ENCODE data around the gene GLTP. TPM values are rescaled to one million over a fixed set of nuclear protein-coding genes. Genes with fewer than 3 reads are reported as not detected.
"Not testable (repeated sequence)": the region's sequence is repeated elsewhere in the genome, so short reads cannot be mapped to it uniquely, and the experiment has no call there.

The GLTP gene
- total RNA-seq, 1 experiment from 2014 or later, result 31.3 TPM

DNA sequence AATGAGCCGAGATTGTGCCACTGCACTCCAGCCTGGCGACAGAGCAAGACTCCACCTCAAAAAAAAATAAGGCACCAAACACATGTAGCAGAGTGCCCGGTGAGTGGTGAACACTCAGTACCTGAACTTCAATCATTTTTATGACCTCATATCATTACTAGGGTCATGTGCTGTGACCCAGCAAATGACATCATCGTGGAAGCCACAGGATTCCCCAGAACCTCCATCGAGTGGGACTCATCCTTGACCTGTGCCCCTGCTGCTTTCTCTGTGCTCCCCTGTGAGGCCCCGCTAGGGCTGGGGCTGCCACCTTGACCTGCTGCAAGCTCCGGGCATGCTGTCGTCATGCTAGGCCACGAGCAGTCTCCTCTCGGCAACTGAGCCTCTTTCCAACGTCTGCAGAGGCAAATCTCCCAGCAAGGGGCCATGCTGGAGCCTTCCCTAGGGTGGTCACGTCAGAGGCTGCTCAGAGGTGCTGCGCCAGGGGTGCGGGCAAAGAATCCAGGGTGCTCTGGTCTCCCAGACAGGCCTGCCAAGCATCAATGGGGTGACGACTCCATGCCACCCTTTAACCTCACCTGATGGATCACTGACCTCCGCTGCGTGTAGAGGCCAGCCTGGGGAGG, 18.5 kb downstream of the GLTP start:
- in situ Hi-C loops (cut with HindIII; ENCODE audit: low pct_unique_long_range_greater_than_20kb, low sequenced_read_pairs), result no loop called here
- DNase-seq (ENCODE audit: low read depth, low spot score), result no peak

DNA sequence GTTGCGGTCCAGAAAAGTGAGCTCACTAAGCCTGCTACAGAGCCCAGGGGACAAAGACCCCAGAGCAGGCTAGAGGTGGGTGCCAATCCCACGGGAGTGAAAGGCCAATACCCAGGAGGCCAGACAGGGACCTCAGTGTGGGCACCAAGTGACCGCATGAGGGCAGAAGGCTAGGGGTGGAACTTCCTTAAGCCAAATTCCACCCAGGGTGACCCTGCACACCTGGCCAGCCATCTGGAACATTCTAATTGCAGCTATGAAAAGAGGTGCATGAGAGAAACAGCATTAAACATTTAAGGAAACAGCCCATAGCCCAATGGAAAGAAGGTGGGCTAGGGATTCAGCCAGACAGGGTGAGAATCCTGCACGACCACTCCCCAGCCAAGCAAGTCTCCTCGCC, 19.4 kb downstream of the GLTP start:
- DNase-seq (ENCODE audit: low read depth, low spot score), result no peak
- in situ Hi-C loops (cut with HindIII; ENCODE audit: low pct_unique_long_range_greater_than_20kb, low sequenced_read_pairs), result no loop called here

DNA sequence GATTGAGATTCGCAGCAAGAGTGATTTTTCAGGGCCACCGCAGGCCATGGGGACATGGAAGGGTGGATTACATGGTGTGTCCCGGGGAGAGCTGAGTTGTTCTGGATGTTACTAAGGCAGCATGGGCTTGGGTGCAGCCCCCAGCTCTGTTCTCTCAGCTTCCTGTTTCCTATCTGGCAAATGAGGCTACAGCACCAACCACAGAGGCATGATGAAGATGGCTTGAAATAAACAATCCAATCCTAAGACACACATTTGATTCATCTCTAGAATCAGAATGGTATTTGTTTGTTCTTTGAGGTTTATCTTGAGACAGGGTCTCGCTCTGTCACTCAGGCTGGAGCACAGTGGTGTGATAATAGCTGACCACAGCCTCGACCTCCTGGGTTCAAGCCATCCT, 21.6 kb downstream of the GLTP start:
- in situ Hi-C loops (cut with HindIII; ENCODE audit: low pct_unique_long_range_greater_than_20kb, low sequenced_read_pairs), result no loop called here
- no peak for DNase-seq (ENCODE audit: low read depth, low spot score)

DNA sequence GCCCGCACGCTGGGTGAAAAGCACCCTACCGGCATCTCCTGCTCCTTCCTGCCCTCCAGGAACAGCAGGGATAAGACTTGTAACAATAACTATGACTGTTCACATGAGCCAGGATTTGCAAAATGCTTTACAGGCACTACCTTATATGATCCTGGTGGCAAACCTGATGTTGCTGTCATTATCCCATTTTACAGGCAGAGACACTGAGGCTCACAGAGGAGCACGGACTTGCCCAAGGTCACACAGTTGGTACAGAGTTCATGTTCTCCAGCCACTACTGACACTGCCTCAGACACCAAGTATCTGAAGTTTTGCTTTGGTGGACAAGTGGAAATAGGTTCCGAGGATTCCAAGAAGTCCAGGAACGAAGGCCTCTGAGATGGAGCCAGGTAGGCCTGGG, 22.6 kb downstream of the GLTP start:
- in situ Hi-C loops (cut with HindIII; ENCODE audit: low pct_unique_long_range_greater_than_20kb, low sequenced_read_pairs), result no loop called here
- no peak for DNase-seq (ENCODE audit: low read depth, low spot score)

DNA sequence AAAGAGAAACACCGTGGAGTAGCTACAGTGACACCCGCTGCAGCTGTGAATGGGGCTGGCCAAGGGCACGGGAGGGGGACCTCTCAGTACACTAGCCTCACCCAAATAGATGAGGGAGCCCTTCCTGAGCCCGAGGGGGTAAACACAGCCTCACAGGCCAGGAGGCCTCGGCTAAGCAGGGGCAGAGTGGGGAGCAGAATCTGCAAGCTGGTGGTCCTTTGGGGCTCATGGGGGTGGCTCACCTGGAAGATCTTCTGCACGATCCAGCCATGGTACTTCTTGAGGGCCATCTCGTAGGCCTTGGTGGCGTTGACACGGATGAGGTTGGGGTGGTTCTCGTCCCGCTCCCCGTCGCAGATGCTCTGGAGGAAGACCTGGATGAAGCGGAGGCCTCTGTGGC, 25.0 kb downstream of the GLTP start:
- no peak for DNase-seq (ENCODE audit: low read depth, low spot score)
- in situ Hi-C loops (cut with HindIII; ENCODE audit: low pct_unique_long_range_greater_than_20kb, low sequenced_read_pairs), result no loop called here

DNA sequence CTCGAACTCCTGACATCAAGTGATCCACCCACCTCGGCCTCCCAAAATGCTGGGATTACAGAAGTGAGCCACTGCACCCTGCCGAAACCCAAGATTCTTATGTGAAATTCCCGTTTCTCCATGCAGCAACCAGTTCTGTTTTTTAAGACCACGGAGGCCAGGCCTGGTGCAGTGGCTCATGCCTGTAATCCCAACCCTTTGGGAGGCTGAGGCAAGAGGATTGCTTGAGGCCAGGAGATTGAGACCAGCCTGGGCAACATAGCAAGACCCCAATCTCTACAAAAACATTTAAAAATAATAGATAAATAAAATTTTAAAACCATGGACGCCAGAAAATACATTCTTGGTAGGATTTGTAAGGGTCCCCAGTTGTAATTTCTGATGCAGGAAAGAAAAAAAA, 29.8 kb downstream of the GLTP start:
- in situ Hi-C loops (cut with HindIII; ENCODE audit: low pct_unique_long_range_greater_than_20kb, low sequenced_read_pairs); DNase-seq (ENCODE audit: low read depth, low spot score): not testable (repeated sequence)

DNA sequence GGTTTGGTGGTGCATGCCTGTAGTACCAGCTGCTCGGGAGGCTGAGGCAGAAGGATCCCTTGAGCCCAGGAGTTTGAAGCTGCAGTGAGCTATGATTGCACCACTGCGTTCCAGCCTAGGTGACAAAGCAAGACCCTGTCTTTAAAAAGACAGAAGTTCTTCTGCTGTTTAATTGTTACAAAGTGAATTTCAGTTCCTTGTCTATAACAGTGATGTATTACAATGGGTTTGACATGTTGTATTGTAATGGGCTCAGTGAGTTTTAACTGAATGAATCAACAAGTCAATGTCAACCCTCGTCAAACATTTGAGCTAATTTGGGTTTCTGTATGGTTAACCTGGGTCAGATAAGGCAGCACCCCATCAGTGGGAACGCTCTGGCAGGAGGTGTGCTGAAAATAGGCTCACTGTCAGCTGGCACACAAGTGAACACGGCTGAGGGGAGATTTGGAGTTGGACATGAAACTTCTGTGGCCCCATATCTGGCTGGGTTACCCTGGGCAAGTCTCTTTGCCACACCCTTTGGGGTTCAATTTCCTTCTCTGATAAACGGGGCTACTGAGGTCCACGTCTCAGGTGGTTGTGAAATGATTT, 33.1 kb downstream of the GLTP start:
- no peak for DNase-seq (ENCODE audit: low read depth, low spot score)
- in situ Hi-C loops (cut with HindIII; ENCODE audit: low pct_unique_long_range_greater_than_20kb, low sequenced_read_pairs), result no loop called here

DNA sequence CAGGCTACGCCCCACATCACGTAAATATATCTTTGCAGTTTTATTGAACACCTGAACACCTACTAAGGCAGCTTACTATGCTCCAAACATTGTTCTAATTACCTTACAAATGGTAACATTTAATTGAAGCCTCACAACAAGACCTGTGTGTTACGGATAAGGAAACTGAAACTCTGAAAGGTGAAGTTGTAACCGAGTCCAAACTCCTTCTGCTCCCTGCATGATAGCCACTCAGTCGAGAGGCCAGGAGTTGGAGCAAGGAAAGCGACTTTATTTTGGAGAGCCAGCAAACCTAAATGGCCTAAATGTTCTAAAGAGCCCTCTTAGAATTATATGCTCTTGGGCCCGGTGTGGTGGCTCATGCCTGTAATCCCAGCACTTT, 34.5 kb downstream of the GLTP start:
- in situ Hi-C loops (cut with HindIII; ENCODE audit: low pct_unique_long_range_greater_than_20kb, low sequenced_read_pairs), result no loop called here
- no peak for DNase-seq (ENCODE audit: low read depth, low spot score)

DNA sequence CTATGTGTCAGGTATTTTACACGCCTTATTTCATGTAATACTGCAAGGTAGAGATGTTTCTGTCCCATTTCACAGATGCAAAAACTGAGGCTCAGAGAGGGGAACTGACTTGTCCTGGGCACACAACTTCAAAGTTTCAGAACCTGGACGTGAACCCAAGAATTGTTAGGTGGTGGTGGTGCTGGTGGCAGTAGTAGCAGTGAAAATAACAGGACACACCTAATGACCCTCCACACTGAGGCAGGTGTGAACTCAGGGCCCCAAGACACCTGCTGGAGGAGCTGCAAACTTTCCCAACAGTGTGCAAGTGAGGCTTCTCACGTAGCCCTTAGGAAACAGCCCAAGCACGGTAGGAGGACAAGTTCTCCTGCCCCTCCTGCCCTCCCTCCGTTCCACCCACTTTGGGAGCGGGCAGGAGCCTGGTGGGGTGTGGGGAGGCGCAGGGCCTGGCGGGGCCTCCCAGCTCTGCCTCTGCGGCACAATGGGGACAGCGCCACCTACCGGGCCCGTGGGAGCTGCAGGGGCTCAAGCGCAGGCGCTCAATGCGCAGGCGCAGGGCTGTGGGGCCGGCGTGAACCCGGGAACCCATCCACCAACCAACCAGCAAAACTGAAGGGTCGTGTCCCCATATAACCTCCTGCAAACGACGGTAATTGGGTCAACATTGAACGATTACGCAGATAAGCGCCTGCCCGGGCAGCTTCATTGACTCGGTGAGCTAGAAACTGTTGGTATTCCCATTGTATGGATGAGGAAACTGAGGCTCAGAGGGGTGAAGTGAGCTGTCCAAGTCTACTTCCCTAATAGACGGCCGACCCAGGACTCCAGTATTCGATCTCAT, 35.1 kb downstream of the GLTP start:
- peak; percentile 83 for DNase-seq (ENCODE audit: low read depth, low spot score)
- in situ Hi-C loops (cut with HindIII; ENCODE audit: low pct_unique_long_range_greater_than_20kb, low sequenced_read_pairs), result no loop called here

DNA sequence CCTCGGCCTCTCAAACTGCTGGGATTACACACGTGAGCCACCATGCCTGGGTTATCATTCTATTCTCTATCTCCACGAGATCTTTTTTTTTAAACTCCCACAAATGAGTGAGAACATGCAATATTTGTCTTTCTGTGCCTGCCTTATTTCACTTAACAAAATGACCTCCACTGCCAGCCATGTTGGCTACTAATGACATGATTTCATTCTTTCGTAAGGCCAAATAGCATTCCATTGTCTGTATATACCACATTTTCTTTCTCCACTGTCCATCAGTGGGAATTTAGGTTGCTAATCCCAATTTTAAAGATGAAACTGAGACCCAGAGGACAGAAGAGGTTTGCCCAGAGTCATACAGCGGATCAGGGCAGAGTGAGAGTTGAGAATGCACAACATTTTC, 36.2 kb downstream of the GLTP start:
- in situ Hi-C loops (cut with HindIII; ENCODE audit: low pct_unique_long_range_greater_than_20kb, low sequenced_read_pairs), result no loop called here
- no peak for DNase-seq (ENCODE audit: low read depth, low spot score)

DNA sequence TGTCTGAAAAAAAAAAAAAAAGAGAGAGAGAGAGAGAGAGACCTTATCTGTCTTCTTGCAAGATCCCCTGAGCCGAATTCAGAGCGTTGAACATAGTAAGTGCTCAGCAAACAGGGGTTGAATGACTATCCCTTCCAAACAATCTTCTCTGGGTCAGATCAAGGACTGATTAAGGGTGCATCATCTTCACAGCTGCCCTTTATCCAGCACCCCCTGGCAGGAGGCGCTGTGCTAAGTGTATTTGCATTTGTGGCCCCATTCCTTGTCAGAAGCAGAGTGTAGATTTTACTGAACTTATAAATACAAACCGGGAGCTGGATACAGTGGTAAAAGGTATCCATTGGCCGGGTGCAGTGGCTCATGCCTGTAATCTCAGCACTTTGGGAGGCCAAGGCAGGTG, 38.3 kb downstream of the GLTP start:
- DNase-seq (ENCODE audit: low read depth, low spot score), result no peak
- in situ Hi-C loops (cut with HindIII; ENCODE audit: low pct_unique_long_range_greater_than_20kb, low sequenced_read_pairs), result no loop called here

DNA sequence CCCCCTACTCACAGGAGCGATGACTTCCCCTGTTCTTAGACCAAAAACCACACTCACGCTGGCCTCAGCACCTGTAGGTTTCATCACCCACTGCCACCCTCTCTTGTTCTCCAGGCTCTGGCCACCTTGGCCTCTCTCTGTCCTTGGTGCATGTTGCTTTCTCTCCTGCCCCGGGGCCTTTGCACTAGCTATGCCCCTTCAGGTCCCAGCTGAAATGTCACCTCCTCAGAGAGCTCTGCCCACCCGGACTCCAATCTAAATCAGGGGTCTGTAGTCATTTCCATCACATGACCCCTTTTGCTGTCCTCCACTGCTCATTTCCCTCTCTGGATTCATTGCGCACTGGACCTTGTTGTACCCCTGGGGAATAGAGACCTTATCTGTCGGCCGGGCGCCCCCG, 39.0 kb downstream of the GLTP start:
- in situ Hi-C loops (cut with HindIII; ENCODE audit: low pct_unique_long_range_greater_than_20kb, low sequenced_read_pairs), result no loop called here
- DNase-seq (ENCODE audit: low read depth, low spot score), result no peak

DNA sequence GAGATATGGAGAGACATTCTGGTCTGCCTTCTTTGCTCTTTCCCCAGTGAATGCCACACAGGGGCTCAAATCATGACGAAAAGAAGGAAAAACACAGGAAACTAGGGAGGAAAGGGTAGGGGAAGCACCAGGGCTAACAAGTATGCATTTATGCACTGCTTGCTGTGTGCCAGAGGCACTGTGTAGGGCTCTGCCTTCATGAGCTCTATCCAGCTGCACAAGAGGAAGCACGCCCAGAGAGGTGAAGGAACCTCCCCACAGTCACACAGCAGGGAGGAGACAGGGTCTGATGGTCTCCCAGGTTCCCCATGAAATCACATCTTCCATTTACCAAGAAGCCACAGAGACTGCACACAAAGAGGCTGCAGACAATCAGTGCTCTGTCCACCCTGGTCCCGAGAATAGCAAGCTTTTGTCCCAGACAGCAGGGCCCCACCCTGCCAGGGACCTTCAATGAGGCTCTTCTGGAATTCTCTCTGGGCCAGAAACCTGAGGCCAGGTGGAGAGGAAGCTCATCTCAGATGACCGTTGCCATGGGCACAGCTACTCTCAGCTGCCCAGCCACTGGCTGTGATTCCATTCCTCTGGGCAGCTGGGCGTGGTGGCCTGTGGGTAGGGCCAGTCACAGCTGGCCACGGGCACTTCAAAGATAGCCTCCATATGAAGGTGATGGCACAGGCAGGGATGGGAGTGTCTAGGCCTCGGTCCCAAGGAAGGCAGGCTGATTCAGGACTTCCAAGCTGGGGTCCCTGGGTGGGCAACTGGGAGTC, 39.9 kb downstream of the GLTP start:
- in situ Hi-C loops (cut with HindIII; ENCODE audit: low pct_unique_long_range_greater_than_20kb, low sequenced_read_pairs), result no loop called here
- DNase-seq (ENCODE audit: low read depth, low spot score), result peak; percentile 71

DNA sequence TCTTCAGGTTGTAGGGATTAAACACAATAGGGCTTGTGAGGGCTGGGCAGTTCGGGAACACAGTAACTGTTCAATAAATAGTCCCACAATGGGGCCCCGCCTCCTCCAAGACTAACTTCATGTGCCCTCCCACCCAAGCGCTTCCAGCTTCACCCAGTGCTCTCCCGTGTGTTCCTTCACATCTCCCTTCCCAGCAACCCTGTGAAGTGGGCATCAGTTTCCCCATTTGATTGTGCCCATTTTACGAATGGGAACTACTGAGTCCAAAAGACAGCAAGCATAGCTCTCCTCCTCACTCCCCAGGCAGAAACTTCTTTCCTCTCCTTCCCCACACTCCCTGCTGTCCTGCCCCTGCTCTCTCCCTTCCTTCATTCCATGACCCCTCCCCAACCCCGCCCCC, 40.9 kb downstream of the GLTP start:
- in situ Hi-C loops (cut with HindIII; ENCODE audit: low pct_unique_long_range_greater_than_20kb, low sequenced_read_pairs), result no loop called here
- no peak for DNase-seq (ENCODE audit: low read depth, low spot score)

DNA sequence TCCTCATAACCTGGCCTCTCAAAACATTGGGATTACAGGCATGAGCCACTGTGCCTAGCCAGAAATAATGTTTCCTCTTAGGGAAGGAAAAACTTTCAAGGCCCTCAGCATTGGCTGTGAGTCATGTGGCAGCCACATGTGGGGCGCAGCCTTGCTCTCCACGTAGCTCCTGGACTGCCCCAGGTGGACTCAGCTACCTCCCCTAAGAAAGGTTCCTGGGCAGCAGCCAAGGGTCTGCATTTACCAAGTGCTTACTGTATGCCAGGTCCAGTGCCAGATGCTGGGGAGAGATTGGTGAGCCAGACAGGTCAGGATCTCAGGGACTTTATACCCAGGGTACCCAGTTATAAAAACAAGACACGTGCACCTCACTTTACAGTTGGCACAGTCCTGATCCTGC, 43.4 kb downstream of the GLTP start:
- in situ Hi-C loops (cut with HindIII; ENCODE audit: low pct_unique_long_range_greater_than_20kb, low sequenced_read_pairs), result no loop called here
- DNase-seq (ENCODE audit: low read depth, low spot score), result no peak

DNA sequence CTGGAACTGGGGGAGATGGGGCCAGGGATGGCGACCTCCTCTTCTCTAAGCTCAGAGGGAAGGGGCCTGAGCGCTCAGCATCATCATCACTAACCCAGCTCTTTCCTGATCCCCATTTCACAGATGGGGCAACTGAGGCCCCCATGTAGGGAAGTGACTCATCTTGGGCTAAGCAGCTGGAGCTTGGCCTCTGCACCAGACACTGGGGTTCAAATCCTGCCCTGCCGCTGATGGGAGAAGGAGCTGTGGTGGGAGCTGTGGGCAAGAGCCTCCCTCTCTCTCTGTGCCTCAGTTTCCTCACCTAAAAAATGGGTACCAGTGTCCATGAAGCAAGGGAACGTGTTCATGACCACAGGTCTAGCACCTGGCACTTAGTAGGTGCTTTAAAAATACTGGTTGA, 44.5 kb downstream of the GLTP start:
- DNase-seq (ENCODE audit: low read depth, low spot score), result no peak
- in situ Hi-C loops (cut with HindIII; ENCODE audit: low pct_unique_long_range_greater_than_20kb, low sequenced_read_pairs), result no loop called here

DNA sequence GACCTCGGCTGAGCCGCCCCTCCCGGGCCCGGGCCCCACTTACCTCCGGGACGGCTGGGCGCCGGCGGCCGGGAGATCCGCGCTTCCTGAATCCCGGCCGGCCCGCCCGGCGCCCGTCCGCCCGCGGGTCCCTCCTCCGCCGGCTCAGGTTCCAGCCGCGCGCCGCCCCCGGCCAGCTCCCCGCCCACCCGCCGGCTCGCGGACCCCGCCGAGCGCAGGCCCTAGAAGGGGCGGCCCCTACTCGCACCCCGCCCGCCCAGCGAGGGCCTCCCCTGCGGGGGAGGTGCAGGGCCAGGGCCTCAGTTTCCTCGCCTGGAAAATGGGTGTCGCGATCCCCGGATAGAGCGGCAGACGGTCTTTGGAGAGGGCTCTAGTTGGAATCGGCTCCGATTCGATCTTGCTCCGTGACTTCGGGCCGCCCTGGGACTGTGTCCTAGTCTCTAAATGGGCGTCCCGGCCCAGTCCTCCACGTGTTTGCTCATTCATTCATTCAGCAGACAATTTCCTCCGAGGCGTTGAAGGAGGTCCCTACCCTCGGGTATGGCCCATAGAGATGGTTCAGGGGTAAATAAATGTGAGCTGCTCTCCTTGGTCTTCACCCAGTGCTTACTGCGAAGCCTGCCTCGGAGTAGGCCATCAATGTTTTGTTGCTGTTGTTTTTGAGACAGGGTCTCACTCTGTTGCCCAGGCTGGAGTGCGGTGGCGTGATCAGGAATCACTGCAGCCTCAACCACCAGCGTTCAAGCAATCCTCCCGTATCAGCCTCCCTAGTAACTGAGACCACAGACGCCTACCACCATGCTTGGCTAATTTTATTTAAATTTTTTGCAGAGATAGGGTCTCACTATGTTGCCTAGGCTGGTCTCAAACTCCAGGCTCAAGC, 46.8 kb downstream of the GLTP start, which contains the start of gene TRPV4:
TRPV4 (minus strand) TSS at position 92 of the 883 bp plus-strand sequence. CDS start 18,602 bp downstream, outside the sequence.
- no peak for DNase-seq (ENCODE audit: low read depth, low spot score)
- in situ Hi-C loops (cut with HindIII; ENCODE audit: low pct_unique_long_range_greater_than_20kb, low sequenced_read_pairs), result no loop called here

All from SK-MEL-5 (cell line).